Caco-2 (cell line): ENCODE results near the gene CACNA2D2. TPM values are rescaled to one million over a fixed set of nuclear protein-coding genes. Genes with fewer than 3 reads are reported as not detected.

ENCODE experiments used
- BruUV-seq: library from RNA; stranded (reverse); fragments of 400-500 nt; replicated peaks from 2 replicates; lab custom pipeline; 2021; lab: Mats Ljungman, UMichigan
- CTCF ChIA-PET: fragments of 300-600 bp; sonication (Branson Sonifier 250); formaldehyde crosslinking; loops from one replicate; lab custom pipeline; 2022; ENCODE audit warnings: antibody characterized with exemption; lab: Charles Lee
- POLR2A ChIA-PET: fragments of 300-600 bp; sonication (Branson Sonifier 250); formaldehyde crosslinking; loops from one replicate; lab custom pipeline; 2022; ENCODE audit warnings: antibody characterized with exemption; lab: Charles Lee
- DNase-seq, 2 experiments: peaks; one replicate each; pipeline versions ENCODE4 v3.0.0 to v3.0.0-alpha.2; 2020 to 2022
- H3K27me3 ChIP-seq: replicated peaks from 2 replicates; pipeline ENCODE4 v1.6.0; 2011; ENCODE audit warnings: low read length; ENCODE audit not compliant: control insufficient read depth, insufficient read depth
- H3K36me3 ChIP-seq: 2 replicates; pipeline ENCODE4 v1.5.1; 2011; ENCODE audit warnings: low read length; ENCODE audit not compliant: control insufficient read depth, insufficient read depth
- H3K4me1 ChIP-seq: fragments of 250-450 bp; sonication (Bioruptor Pico); 2 replicates; pipeline ENCODE4 v1.5.1; 2020; ENCODE audit warnings: mild to moderate bottlenecking
- H3K4me3 ChIP-seq: 2 replicates; pipeline ENCODE4 v1.5.1; 2011; ENCODE audit warnings: low read depth, mild to moderate bottlenecking, control low read depth, low read length
- H3K9me3 ChIP-seq: fragments of 250-450 bp; sonication (Bioruptor Pico); 2 replicates; pipeline ENCODE4 v1.5.1; 2020; ENCODE audit warnings: mild to moderate bottlenecking, moderate library complexity
- H3K27ac Mint-ChIP-seq: one replicate; pipeline ENCODE4 v1.8.0; 2022; ENCODE audit warnings: mixed read lengths; ENCODE audit not compliant: unreplicated experiment
- H3K27me3 Mint-ChIP-seq: one replicate; pipeline ENCODE4 v1.8.0; 2022; ENCODE audit warnings: mixed read lengths; ENCODE audit not compliant: insufficient read depth, unreplicated experiment
- H3K36me3 Mint-ChIP-seq: one replicate; pipeline ENCODE4 v1.8.0; 2022; ENCODE audit warnings: mild to moderate bottlenecking, mixed read lengths; ENCODE audit not compliant: insufficient read depth, unreplicated experiment
- H3K4me1 Mint-ChIP-seq: one replicate; pipeline ENCODE4 v1.8.0; 2022; ENCODE audit warnings: low read depth, mixed read lengths; ENCODE audit not compliant: unreplicated experiment
- H3K4me3 Mint-ChIP-seq: one replicate; pipeline ENCODE4 v1.8.0; 2022; ENCODE audit warnings: mild to moderate bottlenecking, moderate library complexity, mixed read lengths; ENCODE audit not compliant: unreplicated experiment
- H3K9me3 Mint-ChIP-seq: one replicate; pipeline ENCODE4 v1.8.0; 2022; ENCODE audit warnings: mixed read lengths; ENCODE audit not compliant: unreplicated experiment
- CTCF ChIP-seq, 2 experiments: fragments of 200-600 bp in 1 of 2; IDR thresholded peaks; 1 replicate in 1 of 2; 2 replicates in 1 of 2; pipeline versions ENCODE4 v1.5.1 to v1.8.0; 2011 to 2022; ENCODE audit warnings: antibody characterized with exemption in 1 of 2, control low read depth in 1 of 2, inconsistent platforms in 1 of 2, low read depth in 1 of 2, low read length in 1 of 2, mild to moderate bottlenecking in 1 of 2, moderate library complexity in 1 of 2; ENCODE audit not compliant: insufficient read depth in 1 of 2, severe bottlenecking in 1 of 2, unreplicated experiment in 1 of 2
- intact Hi-C: fragments of 100-400 bp; cut with micrococcal nuclease; formaldehyde crosslinking; loops from one replicate; pipeline ENCODE4 v1.10.0; 2022; ENCODE audit not compliant: unreplicated experiment
- total RNA-seq: library from RNA; stranded (reverse); gene quantifications from 2 replicates; pipeline ENCODE4 v1.2.3, GENCODE V29; 2022

The CACNA2D2 gene
- total RNA-seq, 1 experiment from 2014 or later = 0.25 TPM

GRCh38 chr3:50549226-50549625 lies 45.8 kb upstream of the CACNA2D2 start:
- no peaks in the 10 kb centered on the region for H3K36me3 Mint-ChIP-seq
- intact Hi-C loops = no loop called here
- Histone ChIP-seq H3K27me3 (no peaks in the 10 kb centered on the region), H3K36me3 (no peaks in the 10 kb centered on the region), H3K4me3 (no peak overlapping the region), H3K9me3 (no peaks in the 10 kb centered on the region), H3K4me1 (no peaks in the 10 kb centered on the region)
- DNase-seq = no peak
- BruUV-seq = no TSS peak
- H3K4me3 Mint-ChIP-seq = no peak overlapping the region
- ChIA-PET POLR2A (no interaction called here), CTCF (no interaction called here)
- no peaks in the 10 kb centered on the region for H3K27me3 Mint-ChIP-seq
- H3K27ac Mint-ChIP-seq = no peak overlapping the region
- no peaks in the 10 kb centered on the region for H3K4me1 Mint-ChIP-seq
- TF ChIP-seq CTCF (IDR thresholded peaks at IDR 0.05; ENCODE audit: insufficient read depth in 1 of 2, low read depth in 1 of 2, low read length in 1 of 2, severe bottlenecking in 1 of 2, unreplicated experiment in 1 of 2) = no peak
- H3K9me3 Mint-ChIP-seq = no peaks in the 10 kb centered on the region

DNA sequence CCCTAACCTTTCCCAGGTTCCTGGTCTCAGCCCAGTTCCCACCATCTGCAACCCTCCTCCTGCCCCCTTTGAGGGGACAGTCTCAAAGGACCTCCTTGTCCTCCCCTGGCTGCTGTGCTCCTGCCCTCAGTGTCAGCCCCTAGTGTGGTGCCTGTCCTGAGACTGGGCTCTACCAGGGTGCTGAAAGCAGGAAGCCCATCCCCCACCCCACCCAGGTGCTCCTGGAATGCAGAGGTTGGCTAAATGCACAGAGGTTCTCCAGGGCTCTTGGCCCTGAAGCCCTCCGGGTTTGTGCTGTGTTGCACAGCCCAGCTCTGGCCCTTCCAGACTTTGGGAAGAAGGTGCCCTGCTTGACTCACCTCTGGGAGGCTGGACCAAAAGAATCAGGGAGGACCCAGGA lies 42.3 kb upstream of the CACNA2D2 start:
- Mint-ChIP-seq H3K9me3 (no peaks in the 10 kb centered on the region), H3K4me1 (no peaks in the 10 kb centered on the region), H3K36me3 (no peaks in the 10 kb centered on the region), H3K27ac (no peak overlapping the region), H3K27me3 (no peaks in the 10 kb centered on the region), H3K4me3 (no peak overlapping the region)
- no peak for TF ChIP-seq CTCF (IDR thresholded peaks at IDR 0.05; ENCODE audit: insufficient read depth in 1 of 2, low read depth in 1 of 2, low read length in 1 of 2, severe bottlenecking in 1 of 2, unreplicated experiment in 1 of 2)
- H3K4me3 ChIP-seq = no peak overlapping the region
- BruUV-seq = no TSS peak
- no peaks in the 10 kb centered on the region for H3K36me3 ChIP-seq
- H3K4me1 ChIP-seq = no peaks in the 10 kb centered on the region
- ChIA-PET POLR2A (no interaction called here), CTCF (interaction anchor here (0.7 kb wide), 1 partner anchor 11 kb away, joined by 3 read pairs; no protein-coding TSS in a partner anchor)
- intact Hi-C loops = no loop called here
- no peaks in the 10 kb centered on the region for H3K27me3 ChIP-seq
- DNase-seq = no peak
- H3K9me3 ChIP-seq = no peaks in the 10 kb centered on the region

- Mint-ChIP-seq H3K9me3 (no peaks in the 10 kb centered on the region), H3K27ac (no peak overlapping the region), H3K27me3 (peaks cover 5% of the 10 kb centered on the region), H3K4me1 (no peaks in the 10 kb centered on the region), H3K4me3 (no peak overlapping the region), H3K36me3 (no peaks in the 10 kb centered on the region)
- ChIA-PET CTCF (interaction anchor here (0.5 to 1.8 kb wide), 24 partner anchors 8 to 318 kb away, joined by 3 to 14 read pairs (median 4); partner anchors contain the start of genes HEMK1, NPRL2 and ZMYND10), POLR2A (no interaction called here)
- DNase-seq = peak; percentile 57 to 77
- Histone ChIP-seq H3K4me3 (no peak overlapping the region), H3K9me3 (no peaks in the 10 kb centered on the region), H3K36me3 (no peaks in the 10 kb centered on the region), H3K4me1 (no peaks in the 10 kb centered on the region), H3K27me3 (no peaks in the 10 kb centered on the region)
- BruUV-seq = no TSS peak
- TF ChIP-seq CTCF (IDR thresholded peaks at IDR 0.05; ENCODE audit: insufficient read depth in 1 of 2, low read depth in 1 of 2, low read length in 1 of 2, severe bottlenecking in 1 of 2, unreplicated experiment in 1 of 2) = peak; percentile 82 to 87
- intact Hi-C loops = loop anchor here (1.0 to 2.0 kb wide), 3 partner anchors 23 to 196 kb away; no protein-coding TSS in a partner anchor
Observed at GRCh38 chr3:50542177-50543034, 39.0 kb upstream of the CACNA2D2 start.
